GM10266 (cell line): ENCODE data around the gene COL9A1.

ENCODE experiments used
- DNase-seq: peaks from one replicate; pipeline ENCODE4 v3.0.0; 2012; ENCODE audit errors: extremely low spot score
- TF ChIP-seq, protein P1 (sequence below): IDR thresholded peaks from 2 replicates; pipeline ENCODE4 v1.5.1; 2012; ENCODE audit warnings: mild to moderate bottlenecking, low read depth; ENCODE audit not compliant: control insufficient read depth, insufficient read depth; ENCODE audit errors: missing control alignments

Gene COL9A1

DNA sequence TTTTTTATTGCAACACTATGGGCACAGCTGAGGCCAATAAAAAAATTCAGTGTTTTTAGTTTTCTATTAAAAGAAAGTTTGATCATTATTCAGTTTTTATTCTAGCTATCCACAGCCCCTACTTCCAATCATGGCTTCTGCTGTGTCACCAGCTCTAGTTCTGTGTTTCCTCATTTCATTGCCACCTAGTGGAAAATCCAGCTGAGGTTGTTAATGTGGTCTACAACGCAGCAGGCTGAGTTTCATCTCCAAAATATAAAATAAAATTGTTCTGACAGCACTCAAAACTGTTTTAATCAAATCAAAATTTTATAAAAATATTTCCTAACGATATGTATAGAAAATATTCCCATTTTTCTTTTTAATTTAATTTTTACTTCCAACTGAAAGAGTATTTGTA lies 13.6 kb downstream of the COL9A1 start:
- TF ChIP-seq, protein P1, sequence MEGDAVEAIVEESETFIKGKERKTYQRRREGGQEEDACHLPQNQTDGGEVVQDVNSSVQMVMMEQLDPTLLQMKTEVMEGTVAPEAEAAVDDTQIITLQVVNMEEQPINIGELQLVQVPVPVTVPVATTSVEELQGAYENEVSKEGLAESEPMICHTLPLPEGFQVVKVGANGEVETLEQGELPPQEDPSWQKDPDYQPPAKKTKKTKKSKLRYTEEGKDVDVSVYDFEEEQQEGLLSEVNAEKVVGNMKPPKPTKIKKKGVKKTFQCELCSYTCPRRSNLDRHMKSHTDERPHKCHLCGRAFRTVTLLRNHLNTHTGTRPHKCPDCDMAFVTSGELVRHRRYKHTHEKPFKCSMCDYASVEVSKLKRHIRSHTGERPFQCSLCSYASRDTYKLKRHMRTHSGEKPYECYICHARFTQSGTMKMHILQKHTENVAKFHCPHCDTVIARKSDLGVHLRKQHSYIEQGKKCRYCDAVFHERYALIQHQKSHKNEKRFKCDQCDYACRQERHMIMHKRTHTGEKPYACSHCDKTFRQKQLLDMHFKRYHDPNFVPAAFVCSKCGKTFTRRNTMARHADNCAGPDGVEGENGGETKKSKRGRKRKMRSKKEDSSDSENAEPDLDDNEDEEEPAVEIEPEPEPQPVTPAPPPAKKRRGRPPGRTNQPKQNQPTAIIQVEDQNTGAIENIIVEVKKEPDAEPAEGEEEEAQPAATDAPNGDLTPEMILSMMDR, result peak; percentile 4
- no peak for DNase-seq

DNA sequence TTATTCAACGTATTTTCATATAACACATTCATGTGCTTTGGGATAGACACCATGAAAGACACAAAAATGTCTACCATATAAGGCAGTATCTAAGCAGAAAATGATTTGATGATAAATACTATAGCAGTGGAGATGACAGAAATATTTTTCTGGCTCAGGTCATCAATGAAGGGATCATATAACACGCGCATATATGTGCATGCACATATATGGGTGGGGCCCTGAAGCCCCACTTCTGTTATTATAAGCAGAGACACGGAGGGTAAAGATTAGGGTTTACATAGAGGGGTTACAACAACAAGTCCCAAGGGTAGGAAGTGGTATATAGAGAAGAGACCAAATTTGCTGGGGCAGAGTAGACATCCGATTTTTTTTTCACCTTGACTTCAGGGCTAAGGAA lies 16.0 kb downstream of the COL9A1 start:
- TF ChIP-seq, protein P1, result no peak
- DNase-seq, result no peak

DNA sequence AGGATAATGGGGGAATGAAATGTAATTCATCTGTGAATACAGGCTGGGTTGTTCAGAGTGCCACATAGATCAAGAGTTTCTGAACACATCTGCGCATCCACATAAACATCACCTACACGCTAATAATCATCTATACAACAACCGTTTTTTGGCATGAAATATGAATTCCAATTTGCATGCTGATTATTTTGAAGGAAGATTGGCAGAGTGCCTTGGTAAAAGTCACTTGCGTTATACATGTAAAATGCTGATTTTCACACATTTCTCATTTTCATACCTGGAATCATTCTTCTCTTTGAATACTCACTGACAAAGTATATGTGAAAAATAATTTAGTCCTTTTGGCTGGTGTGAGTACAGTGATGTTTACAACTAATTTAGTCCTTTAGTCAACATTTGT lies 17.7 kb downstream of the COL9A1 start:
- no peak for DNase-seq
- TF ChIP-seq, protein P1, result no peak

DNA sequence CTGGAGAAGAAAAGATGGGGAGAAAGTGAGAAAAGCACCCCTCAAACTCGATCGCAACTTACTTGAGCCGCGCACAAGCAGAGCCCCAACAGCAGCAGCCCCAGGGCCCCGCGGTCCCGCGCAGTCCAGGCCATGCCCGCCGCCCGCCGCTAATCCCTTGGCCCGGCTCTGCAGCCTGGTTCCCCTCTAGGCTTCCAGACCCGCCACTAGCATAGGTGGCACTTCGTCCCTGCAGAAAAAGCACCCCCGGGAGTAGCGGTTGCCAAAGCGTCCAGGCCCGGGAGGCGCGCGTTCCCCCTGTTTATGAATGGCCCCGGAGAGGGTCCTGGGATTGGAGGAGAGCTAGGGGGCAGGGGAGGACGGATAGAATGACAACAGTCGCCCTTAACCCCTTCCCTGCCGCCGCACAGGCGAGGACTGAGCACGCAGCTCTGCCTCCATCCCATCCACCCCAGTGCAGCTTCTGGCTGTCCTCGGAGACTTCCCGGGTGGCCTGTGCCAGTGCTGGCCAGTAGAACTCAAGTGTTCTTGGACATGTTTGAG lies 19.9 kb downstream of the COL9A1 start:
- DNase-seq, result no peak
- TF ChIP-seq, protein P1, result no peak

DNA sequence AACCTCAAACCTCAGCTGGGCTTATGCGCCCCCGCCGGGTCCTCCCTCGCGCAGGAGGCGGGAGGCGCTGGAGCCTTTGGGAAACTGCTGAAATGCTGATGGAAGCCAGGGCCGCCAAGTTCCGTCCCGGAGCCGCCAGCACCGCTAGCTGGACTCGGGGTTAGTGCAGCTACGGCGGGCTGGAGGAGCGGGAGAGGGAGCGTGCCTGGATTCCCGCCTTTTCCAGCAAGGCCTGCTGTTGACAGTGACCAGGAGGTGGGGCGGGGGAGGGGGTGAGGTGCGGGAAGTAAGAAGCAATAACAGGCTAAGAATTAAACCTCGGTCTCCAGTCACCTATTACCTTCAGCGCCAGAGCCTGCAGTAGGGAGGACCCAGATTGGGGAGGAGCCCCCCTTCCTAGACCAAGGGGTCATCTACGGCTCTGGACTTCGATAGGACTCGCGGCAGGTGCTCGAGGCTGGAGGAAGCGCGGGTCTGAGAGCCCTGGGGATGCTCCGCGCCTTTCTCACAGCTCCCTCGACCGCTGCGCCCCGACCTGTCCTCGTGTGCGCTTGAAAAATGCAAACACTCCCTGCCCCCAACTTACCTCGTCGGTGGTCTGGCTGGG lies 20.5 kb downstream of the COL9A1 start:
- TF ChIP-seq, protein P1, result no peak
- no peak for DNase-seq

DNA sequence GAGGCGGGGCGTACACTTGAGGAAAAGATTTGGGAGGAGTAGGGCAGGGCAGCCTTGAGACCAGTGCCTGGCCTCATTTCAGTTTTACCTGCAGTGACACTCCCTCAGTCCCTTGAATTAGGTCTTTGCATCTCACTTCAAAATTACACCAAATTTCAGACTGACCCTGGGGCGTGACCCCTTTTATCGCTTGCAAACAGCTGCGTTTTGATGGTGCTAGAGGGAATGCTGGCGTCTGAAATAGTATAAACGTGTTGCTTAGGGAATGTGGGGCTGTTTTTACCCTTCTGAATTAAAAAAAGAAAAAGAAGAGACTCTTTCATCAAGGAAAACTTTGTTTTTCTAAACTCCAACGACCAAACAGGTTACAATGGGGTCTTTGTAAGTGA lies 21.0 kb downstream of the COL9A1 start:
- TF ChIP-seq, protein P1, result no peak
- no peak for DNase-seq

DNA sequence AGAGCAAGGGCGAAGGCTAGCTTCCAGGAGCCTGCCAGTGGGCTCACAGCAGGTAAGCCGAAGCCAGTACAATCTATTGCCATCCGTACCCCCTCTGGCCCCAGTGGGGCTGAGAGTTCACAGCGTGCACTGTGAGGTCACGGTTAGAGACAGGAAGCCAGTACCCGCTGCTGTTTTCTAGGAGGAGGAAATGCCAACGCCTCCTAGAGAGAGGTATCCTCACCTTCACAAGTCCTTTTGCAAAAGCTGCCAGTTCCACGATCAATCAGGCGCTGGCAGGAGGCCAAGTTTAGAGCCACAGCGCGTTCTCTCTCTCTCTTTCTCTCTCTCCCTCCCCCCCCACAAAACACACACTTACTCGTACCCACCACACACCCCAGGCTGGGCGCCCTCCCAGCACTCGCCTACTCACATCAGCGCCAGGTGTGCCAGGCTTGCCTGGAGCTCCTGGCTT lies 22.5 kb downstream of the COL9A1 start:
- DNase-seq, result no peak

More for the DNA sequence above, 22.5 kb downstream of the COL9A1 start:
- TF ChIP-seq, protein P1, result no peak
